Occipital lobe (tissue), 2 donors: ENCODE data around the gene PTTG1IP. TPM values are rescaled to one million over a fixed set of nuclear protein-coding genes. Genes with fewer than 3 reads are reported as not detected.

Source experiments
- DNase-seq: peaks from one replicate; lab custom pipeline; 2025; lab: John Stamatoyannopoulos, UW
- total RNA-seq: library from RNA; depleted of rRNA; stranded (reverse); fragments of >200 nt; gene quantifications from one replicate; pipeline ENCODE4 v1.2.3, GENCODE V29; 2014

PTTG1IP gene
- total RNA-seq, 1 donor from 2014 or later: 82.4 TPM

GRCh38 chr21:44828362-44829056 lies 45.0 kb downstream of the PTTG1IP start:
- DNase-seq: no peak

DNA sequence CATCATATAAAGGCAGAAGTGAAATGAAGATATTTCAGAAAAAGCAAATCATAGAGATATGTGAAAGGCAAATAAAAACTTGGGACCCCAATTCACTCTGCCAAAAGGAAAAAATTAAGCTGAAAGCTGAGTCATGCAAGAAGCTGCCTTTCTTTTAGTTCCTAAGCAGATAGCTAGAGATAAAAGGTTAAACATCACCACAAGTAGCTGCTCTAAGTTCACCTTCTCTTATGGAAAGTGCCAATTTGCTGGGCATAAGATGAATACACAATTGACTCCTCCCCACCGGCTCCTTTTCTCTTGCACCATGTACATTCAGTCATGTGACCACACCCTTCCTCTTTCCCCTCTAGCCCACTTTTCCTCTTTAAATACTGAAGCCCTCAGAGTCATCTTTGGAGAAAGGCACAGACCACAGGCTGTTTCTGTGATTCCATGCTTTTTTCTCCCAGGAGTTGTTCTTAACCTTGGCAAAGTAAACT lies 50.3 kb downstream of the PTTG1IP start:
- DNase-seq: no peak

DNA sequence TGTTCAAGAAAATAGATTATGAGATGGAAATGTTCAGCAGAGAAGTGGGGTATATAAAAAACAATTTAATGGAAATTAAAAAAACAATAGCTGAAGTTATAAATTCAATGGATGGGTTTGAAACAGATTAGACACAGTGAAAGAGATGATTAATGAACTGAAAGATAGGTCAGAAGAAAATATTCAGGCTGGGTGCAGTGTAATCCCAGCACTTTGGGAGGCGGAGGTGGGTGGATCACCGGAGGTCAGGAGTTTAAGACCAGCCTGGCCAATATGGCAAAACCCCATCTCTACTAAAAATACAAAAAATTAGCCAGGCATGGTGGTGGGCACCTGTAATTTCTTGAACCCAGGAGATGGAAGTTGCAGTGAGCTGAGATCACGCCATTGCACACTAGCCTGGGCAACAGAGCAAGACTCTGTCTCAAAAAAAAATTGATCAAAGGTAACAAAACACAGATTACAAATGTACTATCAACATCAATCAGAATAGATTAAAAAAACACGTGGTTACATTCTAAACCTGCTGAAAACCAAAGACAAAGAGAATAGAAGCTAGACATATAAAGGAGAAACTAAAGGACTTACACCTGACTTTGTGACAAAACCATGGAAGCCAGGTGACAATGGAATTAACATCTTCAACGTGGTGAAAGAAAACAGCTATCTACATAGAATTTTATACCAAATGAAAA lies 50.9 kb downstream of the PTTG1IP start:
- no peak for DNase-seq

DNA sequence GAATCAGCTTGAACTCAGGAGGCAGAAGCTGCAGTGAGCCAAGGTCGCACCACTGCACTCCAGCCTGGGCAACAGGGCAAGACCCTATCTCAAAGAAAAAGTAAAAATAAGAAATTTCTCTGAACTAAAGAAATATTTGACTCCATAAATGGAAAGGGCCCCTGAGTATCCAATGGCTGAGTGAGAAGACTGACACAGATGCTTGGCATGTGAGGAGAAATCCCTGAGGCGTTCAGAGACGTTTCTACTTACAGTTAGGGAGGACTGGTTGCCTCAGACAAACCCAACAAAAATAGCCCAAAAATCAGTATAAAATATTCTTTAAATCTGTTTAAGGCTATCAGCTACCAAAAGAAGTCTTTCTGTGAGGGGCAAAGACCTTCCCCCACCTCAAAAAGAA lies 52.6 kb downstream of the PTTG1IP start:
- DNase-seq: no peak

DNA sequence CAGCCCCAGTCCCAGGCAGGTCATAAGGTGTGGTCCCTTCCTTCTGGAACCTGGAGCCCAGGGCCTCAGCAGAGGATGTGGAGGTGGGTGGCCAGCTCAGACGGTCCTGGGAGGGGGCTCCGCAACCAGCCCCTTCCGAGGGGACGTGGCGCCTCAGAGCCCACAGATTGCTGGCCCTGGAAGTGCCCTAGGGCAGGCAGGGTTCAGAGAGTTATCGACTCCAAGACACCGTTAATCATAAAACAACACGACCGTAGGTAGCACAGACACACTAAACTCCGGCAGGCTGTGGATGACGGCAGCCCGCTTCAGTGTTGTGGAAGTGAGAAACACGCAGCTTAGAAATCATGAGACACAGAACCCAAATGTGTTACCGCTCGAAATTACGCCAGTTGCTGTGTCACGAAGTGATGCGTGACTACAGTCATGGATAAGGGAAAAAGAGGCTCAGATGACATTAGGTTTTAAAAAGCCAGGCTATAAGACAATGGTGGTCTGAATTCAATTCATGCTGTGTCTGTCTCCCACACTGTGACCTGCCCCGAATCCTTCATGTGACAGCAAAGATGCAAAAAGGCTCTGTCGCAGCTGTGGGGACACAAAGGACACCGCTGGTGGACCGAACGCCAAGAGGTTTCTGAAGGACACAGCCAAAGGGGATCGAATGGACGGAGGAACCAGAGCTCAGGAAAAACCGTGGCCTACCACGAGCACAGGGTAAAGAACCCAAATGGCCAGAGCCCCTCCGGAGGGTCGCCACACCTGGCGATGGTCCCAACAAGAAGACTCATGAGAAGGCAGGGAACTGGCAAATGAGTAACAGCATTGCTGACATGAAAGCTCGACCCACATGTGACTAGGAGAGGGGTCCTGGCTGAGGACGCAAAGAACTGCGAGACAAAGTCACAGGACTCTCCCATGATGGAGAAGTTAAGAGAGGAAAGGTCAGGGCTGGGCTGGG lies 53.9 kb downstream of the PTTG1IP start:
- DNase-seq: no peak

- no peak for DNase-seq
Measured at GRCh38 chr21:44818640-44819011, 54.9 kb downstream of the PTTG1IP start.

DNA sequence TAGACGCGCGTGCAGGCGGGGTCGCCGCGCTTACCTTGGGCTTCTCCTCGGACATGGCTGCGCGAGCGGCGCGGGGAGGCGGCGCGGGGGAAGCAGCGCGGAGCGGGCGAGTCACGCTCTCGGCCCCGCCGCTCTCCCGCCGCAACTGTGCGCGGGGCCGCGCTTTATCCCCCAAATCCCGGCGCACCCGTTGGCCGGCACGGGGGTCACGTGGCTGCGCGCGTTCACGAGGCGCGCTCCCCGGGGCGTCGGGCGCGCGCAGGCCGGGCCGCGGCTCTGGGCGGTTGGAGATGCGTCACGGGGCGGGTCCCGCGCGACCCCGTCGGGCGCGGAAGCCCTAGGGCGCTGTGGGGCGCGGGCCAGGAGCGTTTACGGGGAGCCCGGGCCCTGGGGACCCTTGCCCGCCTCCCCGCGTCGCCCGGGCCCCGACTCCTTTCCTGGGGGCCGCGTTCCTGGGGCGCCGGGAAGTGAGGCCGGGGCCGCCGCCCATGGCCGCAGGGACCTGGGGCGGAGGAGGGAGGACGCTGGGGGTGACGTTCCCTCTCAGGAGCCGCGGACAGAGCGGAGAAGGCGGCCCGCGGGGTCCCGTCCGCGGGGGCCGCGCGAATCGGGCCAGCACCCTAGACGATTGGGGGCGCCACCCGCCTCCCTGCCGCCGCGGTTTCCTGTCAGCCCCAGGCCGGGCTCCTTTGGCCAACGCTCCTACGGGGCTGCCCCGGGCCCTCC lies 55.4 kb downstream of the PTTG1IP start, which contains the start of gene SUMO3:
TSS of gene SUMO3 (minus strand) at position 149 of the 726 bp plus-strand sequence. CDS start at position 55, 94 bp downstream.
- peak; percentile 79 for DNase-seq

- peak; percentile 86 for DNase-seq
Measured at GRCh38 chr21:44817506-44817880, 56.0 kb downstream of the PTTG1IP start.

- DNase-seq: no peak
Measured at GRCh38 chr21:44816761-44817505, 56.6 kb downstream of the PTTG1IP start.

DNA sequence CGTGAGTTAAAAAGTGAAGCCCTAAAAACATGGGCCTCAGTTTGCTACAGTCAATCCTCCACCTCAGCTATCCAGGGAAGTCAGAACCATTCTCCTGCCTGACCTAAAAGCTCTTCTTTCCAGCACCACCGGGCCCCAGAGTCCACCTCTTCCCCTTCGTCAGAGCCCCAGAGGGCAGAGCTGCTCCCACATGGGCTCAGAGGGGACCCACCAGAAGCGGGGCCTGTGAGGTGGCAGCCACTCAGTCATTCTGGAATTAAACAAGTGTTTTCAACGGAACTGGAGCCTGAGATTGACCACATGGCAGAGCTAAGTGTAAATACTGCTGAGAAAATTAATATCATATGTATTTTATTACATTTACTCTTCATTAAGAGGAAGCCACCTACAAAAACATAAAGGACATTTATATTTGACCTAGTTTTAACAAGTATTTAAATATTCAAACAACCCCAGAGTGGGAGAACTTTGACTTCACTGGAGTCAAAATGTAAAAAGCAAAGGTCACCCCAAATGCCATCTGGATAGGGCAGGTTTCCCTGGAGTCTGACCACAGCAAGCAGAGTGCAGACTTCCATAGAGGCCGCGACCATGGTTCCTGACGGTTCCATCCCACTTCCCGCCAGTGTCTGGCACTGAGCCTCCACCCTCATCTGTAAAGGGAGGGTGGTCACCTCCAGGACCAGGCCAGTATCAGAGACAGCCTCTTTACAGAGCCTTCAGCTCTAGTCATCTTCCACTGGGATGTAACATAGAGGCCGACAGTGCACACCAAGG lies 57.5 kb downstream of the PTTG1IP start:
- no peak for DNase-seq

GRCh38 chr21:44815225-44815624 lies 58.3 kb downstream of the PTTG1IP start:
- no peak for DNase-seq

DNA sequence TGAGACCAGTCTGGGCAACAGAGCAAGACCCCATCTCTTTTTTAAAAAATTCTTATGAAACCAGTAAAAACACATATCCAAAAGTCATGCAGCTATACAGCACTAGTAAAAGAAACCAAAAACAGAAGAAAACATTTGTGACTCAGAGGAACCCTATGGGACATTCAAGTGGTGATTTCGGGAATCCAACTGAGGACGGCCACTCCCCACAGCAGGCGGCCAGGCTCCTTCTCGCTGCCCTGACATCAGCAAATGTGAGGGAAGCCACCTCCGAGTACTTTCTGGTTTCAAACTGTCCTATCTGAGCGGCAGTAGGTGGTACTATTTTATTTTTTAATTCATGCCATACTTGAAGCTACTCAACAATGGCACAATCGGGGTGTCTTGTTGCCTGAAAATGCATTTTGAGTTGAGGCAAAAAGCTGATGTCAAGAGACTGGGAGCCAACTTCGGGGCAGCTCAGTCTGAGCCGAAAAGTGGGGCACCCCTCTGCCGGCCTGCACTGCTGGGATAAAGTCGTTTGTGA lies 58.9 kb downstream of the PTTG1IP start:
- no peak for DNase-seq

- DNase-seq: no peak
Measured at GRCh38 chr21:44813727-44814126, 59.8 kb downstream of the PTTG1IP start.

GRCh38 chr21:44813149-44813548 lies 60.3 kb downstream of the PTTG1IP start:
- no peak for DNase-seq

DNA sequence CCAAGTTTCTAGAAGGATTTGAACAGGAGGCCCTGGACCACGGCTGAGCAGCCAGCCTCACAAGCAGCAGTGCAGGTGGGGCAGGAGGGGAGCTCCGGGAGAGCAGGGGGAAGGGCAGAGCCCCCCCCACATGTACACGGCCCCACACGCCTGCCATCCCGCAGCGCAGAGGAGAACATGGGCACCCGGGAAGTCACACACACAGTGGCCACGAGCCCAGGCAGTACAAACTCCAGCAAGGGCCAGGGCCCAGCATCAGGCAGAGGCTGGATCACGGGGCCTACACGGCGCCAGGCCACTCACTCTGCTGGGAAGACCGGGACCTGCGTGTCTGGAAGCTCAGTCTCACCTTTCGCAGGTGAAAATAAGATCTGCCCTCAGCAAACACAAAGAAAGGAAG lies 60.9 kb downstream of the PTTG1IP start:
- DNase-seq: no peak

DNA sequence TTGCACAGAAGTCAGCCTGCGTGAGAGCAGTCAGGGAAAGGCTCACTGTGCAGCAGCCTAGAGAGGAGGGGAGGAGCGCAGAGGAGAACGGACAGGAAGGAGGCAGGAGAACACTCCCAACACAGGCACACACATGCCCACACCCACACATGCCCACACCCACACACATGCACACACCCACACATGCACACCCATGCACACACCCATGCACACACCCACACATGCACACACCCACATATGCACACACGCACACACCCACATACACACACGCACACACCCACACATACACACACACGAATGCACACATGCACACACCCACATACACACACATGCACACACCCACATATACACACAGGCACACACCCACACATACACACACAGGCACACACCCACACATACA lies 62.7 kb downstream of the PTTG1IP start:
- no peak for DNase-seq

DNA sequence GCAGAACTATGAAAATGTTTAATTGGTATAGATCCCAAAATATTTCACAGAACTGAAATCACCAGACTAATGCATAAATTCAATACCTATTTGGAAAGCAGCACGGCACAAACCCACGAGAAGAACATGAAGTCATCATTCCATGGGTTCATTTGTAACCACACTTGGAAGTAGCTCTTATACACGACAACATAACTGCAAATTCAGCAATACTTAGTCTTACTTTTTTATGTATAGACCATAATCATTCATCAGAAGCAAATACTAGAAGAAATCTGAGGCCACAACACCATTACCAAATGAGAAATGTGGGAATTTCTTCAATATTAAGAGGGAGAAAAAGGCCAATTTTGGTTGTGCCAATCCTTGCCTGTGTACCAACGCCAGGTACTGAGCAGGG lies 67.6 kb downstream of the PTTG1IP start:
- DNase-seq: no peak

GRCh38 chr21:44805226-44805625 lies 68.3 kb downstream of the PTTG1IP start:
- no peak for DNase-seq

- DNase-seq: no peak
Measured at GRCh38 chr21:44804762-44805161, 68.7 kb downstream of the PTTG1IP start.
